Sigmoid colon (tissue), 4 donors: ENCODE results near the gene LIM2.

Experiments
- POLR2A ChIP-seq, 2 donors: fragments of 450-650 bp; IDR thresholded peaks; one replicate each; pipeline ENCODE4 v1.6.1; 2016; ENCODE audit warnings: antibody characterized with exemption in 2 of 2, mild to moderate bottlenecking in 2 of 2, moderate library complexity in 2 of 2
- POLR2AphosphoS5 ChIP-seq, 4 donors: sonication (generic); formaldehyde crosslinking; IDR thresholded peaks; one replicate each; pipeline ENCODE4 v1.6.1; 2017; ENCODE audit warnings: antibody characterized with exemption in 4 of 4
- TF ChIP-seq, protein P1 (sequence below), 4 experiments: fragments of 450-650 bp in 3 of 4; fragments of 200-600 bp in 1 of 4; IDR thresholded peaks; one replicate each; pipeline ENCODE4 v1.5.1; 2016 to 2019; ENCODE audit warnings: antibody characterized with exemption in 4 of 4, mild to moderate bottlenecking in 3 of 4, moderate library complexity in 2 of 4

DNA sequence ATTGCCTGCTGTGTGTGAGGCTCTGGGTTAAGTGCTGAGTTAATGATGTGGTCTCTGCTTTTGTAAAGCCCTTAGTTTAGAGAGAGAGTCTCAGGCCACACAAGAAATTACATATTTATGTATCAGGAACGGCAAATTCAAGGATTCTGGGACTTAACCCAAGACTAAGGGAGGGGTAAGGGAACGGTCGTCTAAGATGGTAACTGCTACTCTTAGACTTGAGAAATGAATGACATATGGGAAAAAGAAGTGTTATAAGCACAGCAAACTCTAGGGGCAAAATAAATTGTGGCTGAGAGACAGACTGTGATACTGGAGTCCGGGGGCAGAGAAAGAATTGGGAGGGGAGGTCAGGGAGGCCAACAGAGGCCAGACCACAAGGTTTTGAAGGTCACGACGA, 56.1 kb downstream of the LIM2 start:
- TF ChIP-seq, protein P1, sequence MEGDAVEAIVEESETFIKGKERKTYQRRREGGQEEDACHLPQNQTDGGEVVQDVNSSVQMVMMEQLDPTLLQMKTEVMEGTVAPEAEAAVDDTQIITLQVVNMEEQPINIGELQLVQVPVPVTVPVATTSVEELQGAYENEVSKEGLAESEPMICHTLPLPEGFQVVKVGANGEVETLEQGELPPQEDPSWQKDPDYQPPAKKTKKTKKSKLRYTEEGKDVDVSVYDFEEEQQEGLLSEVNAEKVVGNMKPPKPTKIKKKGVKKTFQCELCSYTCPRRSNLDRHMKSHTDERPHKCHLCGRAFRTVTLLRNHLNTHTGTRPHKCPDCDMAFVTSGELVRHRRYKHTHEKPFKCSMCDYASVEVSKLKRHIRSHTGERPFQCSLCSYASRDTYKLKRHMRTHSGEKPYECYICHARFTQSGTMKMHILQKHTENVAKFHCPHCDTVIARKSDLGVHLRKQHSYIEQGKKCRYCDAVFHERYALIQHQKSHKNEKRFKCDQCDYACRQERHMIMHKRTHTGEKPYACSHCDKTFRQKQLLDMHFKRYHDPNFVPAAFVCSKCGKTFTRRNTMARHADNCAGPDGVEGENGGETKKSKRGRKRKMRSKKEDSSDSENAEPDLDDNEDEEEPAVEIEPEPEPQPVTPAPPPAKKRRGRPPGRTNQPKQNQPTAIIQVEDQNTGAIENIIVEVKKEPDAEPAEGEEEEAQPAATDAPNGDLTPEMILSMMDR (IDR thresholded peaks at IDR 0.05), result no peak
- TF ChIP-seq POLR2AphosphoS5 (IDR thresholded peaks at IDR 0.05) (no peak), POLR2A (IDR thresholded peaks at IDR 0.05) (no peak)
